GM23338 (cell line): ENCODE results near the gene PNPLA2. TPM values are rescaled to one million over a fixed set of nuclear protein-coding genes. Genes with fewer than 3 reads are reported as not detected.

ENCODE experiments used
- ATAC-seq: fragments of 200-7000 bp; cut with Tn5 transposase; 3 replicates; pipeline ENCODE4 v1.9.1; 2020
- DNase-seq: peaks from one replicate; pipeline ENCODE4 v3.0.0-alpha.2; 2015; ENCODE audit warnings: low spot score
- H2AFZ ChIP-seq: fragments of 200-600 bp; sonication (generic); 2 replicates; pipeline ENCODE4 v1.8.0; 2016; ENCODE audit warnings: antibody characterized with exemption, mild to moderate bottlenecking, moderate library complexity
- H3F3A ChIP-seq: fragments of 200-600 bp; sonication (generic); replicated peaks from 2 replicates; pipeline ENCODE4 v1.8.0; 2017; ENCODE audit warnings: antibody characterized with exemption, mixed run types, low read depth
- H3K27ac ChIP-seq: fragments of 200-600 bp; sonication (generic); 2 replicates; pipeline ENCODE4 v1.6.1; 2016; ENCODE audit warnings: low read depth
- H3K27me3 ChIP-seq: fragments of 200-600 bp; sonication (generic); 2 replicates; pipeline ENCODE4 v1.8.0; 2016; ENCODE audit warnings: mild to moderate bottlenecking, mixed run types, moderate library complexity; ENCODE audit not compliant: insufficient read depth
- H3K36me3 ChIP-seq: fragments of 200-600 bp; sonication (generic); 2 replicates; pipeline ENCODE4 v1.8.0; 2016; ENCODE audit warnings: mild to moderate bottlenecking; ENCODE audit not compliant: insufficient read depth
- H3K4me1 ChIP-seq: fragments of 200-600 bp; sonication (generic); 2 replicates; pipeline ENCODE4 v1.8.0; 2016; ENCODE audit warnings: mild to moderate bottlenecking, moderate library complexity; ENCODE audit not compliant: insufficient read depth
- H3K4me2 ChIP-seq: fragments of 200-600 bp; sonication (generic); 2 replicates; pipeline ENCODE4 v1.7.1; 2017; ENCODE audit warnings: mixed run types
- H3K4me3 ChIP-seq: fragments of 200-600 bp; sonication (generic); 2 replicates; pipeline ENCODE4 v1.6.1; 2016; ENCODE audit warnings: mixed run types
- H3K79me2 ChIP-seq: fragments of 200-600 bp; sonication (generic); replicated peaks from 2 replicates; pipeline ENCODE4 v1.8.0; 2017; ENCODE audit warnings: mild to moderate bottlenecking; ENCODE audit not compliant: insufficient read depth
- H3K9me2 ChIP-seq: fragments of 200-600 bp; sonication (generic); 2 replicates; pipeline ENCODE4 v1.8.0; 2017; ENCODE audit not compliant: insufficient read depth
- H4K20me1 ChIP-seq: fragments of 200-600 bp; sonication (generic); replicated peaks from 2 replicates; pipeline ENCODE4 v1.8.0; 2017; ENCODE audit warnings: mild to moderate bottlenecking; ENCODE audit not compliant: insufficient read depth
- H3K27ac Mint-ChIP-seq: 2 replicates; pipeline ENCODE4 v1.8.0; 2020; ENCODE audit warnings: inconsistent platforms, mild to moderate bottlenecking, moderate library complexity, mixed read lengths
- H3K27me3 Mint-ChIP-seq: 3 replicates; pipeline ENCODE4 v1.8.0; 2022; ENCODE audit warnings: low read depth, mild to moderate bottlenecking, moderate library complexity, mixed read lengths, inconsistent platforms; ENCODE audit not compliant: insufficient read depth, poor library complexity
- H3K36me3 Mint-ChIP-seq: 3 replicates; pipeline ENCODE4 v1.8.0; 2021; ENCODE audit warnings: low read depth, mild to moderate bottlenecking, inconsistent platforms, moderate library complexity, mixed read lengths
- H3K4me1 Mint-ChIP-seq: 3 replicates; pipeline ENCODE4 v1.8.0; 2020; ENCODE audit warnings: mild to moderate bottlenecking, inconsistent platforms, mixed read lengths
- H3K4me3 Mint-ChIP-seq: 3 replicates; pipeline ENCODE4 v1.8.0; 2021; ENCODE audit warnings: moderate library complexity, mild to moderate bottlenecking, inconsistent platforms, mixed read lengths
- H3K9me3 Mint-ChIP-seq: 3 replicates; pipeline ENCODE4 v1.8.0; 2020; ENCODE audit warnings: moderate library complexity, mild to moderate bottlenecking, inconsistent platforms, mixed read lengths
- CREB1 ChIP-seq: fragments of 250-450 bp; sonication (Bioruptor Pico); IDR thresholded peaks from 2 replicates; pipeline ENCODE4 v1.5.0; 2020; ENCODE audit warnings: low read depth, mild to moderate bottlenecking, moderate library complexity
- EZH2 ChIP-seq: fragments of 200-600 bp; sonication (generic); IDR thresholded peaks from one replicate; pipeline ENCODE4 v1.8.0; 2017; ENCODE audit warnings: antibody characterized with exemption, mild to moderate bottlenecking, low read depth; ENCODE audit not compliant: unreplicated experiment
- EZH2phosphoT487 ChIP-seq: fragments of 200-600 bp; sonication (generic); IDR thresholded peaks from one replicate; pipeline ENCODE4 v1.8.1; 2018; ENCODE audit warnings: antibody characterized with exemption; ENCODE audit not compliant: unreplicated experiment
- JUNB ChIP-seq: IDR thresholded peaks from one replicate; pipeline ENCODE4 v1.6.1; 2016; ENCODE audit warnings: antibody characterized with exemption; ENCODE audit not compliant: unreplicated experiment
- NANOG ChIP-seq: IDR thresholded peaks from 2 replicates; pipeline ENCODE4 v1.6.1; 2016; ENCODE audit warnings: antibody characterized with exemption, borderline replicate concordance
- REST ChIP-seq: IDR thresholded peaks from one replicate; pipeline ENCODE4 v1.6.1; 2018; ENCODE audit warnings: antibody characterized with exemption; ENCODE audit not compliant: unreplicated experiment
- STAT1 ChIP-seq: IDR thresholded peaks from one replicate; pipeline ENCODE4 v1.6.1; 2016; ENCODE audit warnings: antibody characterized with exemption; ENCODE audit not compliant: unreplicated experiment
- ZNF331 ChIP-seq: fragments of 250-450 bp; sonication (Bioruptor Pico); IDR thresholded peaks from 2 replicates; pipeline ENCODE4 v1.5.0; 2020; ENCODE audit warnings: low read depth, mild to moderate bottlenecking, moderate library complexity
- ZNF462 ChIP-seq: fragments of 250-450 bp; sonication (Bioruptor Pico); IDR thresholded peaks from 2 replicates; pipeline ENCODE4 v1.5.0; 2020; ENCODE audit warnings: mild to moderate bottlenecking, moderate library complexity
- polyA plus RNA-seq: library from polyadenylated mRNA; unstranded; fragments of >200 nt; fragmentation: Nextera tagmentation; extraction: Ambion mirVana; gene quantifications from 2 replicates; pipeline ENCODE4 v1.2.1, GENCODE V29; 2016
- total RNA-seq: library from RNA; depleted of rRNA; stranded (reverse); fragments of >200 nt; shearing (Covaris generic); gene quantifications from 2 replicates; pipeline ENCODE4 v1.2.3, GENCODE V29; 2014
- TF ChIP-seq, protein P1 (sequence below), 2 experiments: fragments of 200-600 bp in 1 of 2; sonication (generic) in 1 of 2; conservative IDR thresholded peaks; 2 replicates each; pipeline versions ENCODE4 v1.5.1 to v1.6.1; 2016 to 2017; ENCODE audit warnings: antibody characterized with exemption in 2 of 2, low read depth in 2 of 2, mild to moderate bottlenecking in 2 of 2, moderate library complexity in 1 of 2

The PNPLA2 gene
- total and polyA plus RNA-seq, 2 experiments from 2014 or later = 31.1 to 45.6 TPM

DNA sequence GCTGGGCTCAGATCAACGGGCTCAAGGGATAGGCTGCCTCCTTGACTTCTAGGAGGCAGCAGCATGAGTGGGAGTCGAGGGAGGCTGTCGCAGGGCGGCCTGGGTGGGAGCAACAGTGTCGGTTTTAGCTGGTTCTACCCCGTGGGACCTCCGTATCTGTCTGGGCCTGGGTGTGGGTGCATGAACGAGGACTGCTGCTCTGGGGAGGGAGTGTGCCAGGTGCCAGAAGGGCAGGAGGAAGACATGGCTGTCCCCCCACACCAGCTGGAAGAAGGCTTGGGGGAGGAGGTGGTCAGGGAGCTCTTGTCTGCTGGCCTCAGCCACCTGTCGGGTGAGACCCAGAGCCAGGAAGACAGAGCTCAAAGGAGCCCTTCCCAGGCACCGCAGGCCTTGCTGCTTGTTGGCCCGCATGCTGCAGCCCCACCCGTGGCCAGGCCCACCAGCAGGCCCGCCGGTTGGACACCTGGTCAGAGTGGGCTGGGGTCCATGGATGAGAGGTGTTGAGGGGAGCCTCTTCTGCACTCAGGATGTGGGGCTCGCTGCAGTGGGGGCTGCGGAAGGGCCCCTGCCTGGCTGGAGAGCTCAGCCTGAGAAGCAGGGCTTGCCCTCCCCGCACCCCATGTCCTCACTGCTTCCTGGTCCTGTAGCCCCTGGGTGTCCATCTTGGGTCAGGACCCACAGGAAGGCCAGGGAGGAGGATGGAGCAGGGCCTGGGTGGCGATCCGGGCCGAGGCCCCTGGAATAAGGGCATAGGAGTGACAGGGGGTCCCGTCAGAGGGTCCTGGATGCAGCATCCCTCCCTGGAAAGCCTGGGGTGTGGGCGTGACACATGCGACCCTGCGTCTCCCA lies 32.3 kb upstream of the PNPLA2 start (continued):
- TF ChIP-seq ZNF462 (no peak), EZH2 (no peak), JUNB (no peak)

- no peaks in the 10 kb centered on the region for H3K79me2 ChIP-seq
- no peaks in the 10 kb centered on the region for H3K9me3 Mint-ChIP-seq
- H3K4me2 ChIP-seq = no peak overlapping the region
- H3F3A ChIP-seq = peaks cover 20% of the 10 kb centered on the region
- no peaks in the 10 kb centered on the region for H3K27me3 ChIP-seq
- peaks cover 28% of the 10 kb centered on the region for H3K4me1 ChIP-seq
- peaks cover 36% of the 10 kb centered on the region for H3K4me1 Mint-ChIP-seq
- no peak overlapping the region for H3K27ac ChIP-seq
- no peaks in the 10 kb centered on the region for H3K9me2 ChIP-seq
- no peak overlapping the region for H3K4me3 Mint-ChIP-seq
- peaks cover 7% of the 10 kb centered on the region for H4K20me1 ChIP-seq
- no peak for ATAC-seq
- no peak overlapping the region for H3K4me3 ChIP-seq
- H3K27ac Mint-ChIP-seq = no peak overlapping the region
- no peaks in the 10 kb centered on the region for H3K36me3 ChIP-seq
- peaks cover 13% of the 10 kb centered on the region; the same call in 2 of the 3 replicates for H3K36me3 Mint-ChIP-seq
- DNase-seq = no peak
- H2AFZ ChIP-seq = no peak overlapping the region
- TF ChIP-seq STAT1 = no peak
- TF ChIP-seq, protein P1, sequence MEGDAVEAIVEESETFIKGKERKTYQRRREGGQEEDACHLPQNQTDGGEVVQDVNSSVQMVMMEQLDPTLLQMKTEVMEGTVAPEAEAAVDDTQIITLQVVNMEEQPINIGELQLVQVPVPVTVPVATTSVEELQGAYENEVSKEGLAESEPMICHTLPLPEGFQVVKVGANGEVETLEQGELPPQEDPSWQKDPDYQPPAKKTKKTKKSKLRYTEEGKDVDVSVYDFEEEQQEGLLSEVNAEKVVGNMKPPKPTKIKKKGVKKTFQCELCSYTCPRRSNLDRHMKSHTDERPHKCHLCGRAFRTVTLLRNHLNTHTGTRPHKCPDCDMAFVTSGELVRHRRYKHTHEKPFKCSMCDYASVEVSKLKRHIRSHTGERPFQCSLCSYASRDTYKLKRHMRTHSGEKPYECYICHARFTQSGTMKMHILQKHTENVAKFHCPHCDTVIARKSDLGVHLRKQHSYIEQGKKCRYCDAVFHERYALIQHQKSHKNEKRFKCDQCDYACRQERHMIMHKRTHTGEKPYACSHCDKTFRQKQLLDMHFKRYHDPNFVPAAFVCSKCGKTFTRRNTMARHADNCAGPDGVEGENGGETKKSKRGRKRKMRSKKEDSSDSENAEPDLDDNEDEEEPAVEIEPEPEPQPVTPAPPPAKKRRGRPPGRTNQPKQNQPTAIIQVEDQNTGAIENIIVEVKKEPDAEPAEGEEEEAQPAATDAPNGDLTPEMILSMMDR (conservative IDR thresholded peaks at IDR 0.05; ENCODE audit: low read depth in 2 of 2) = no peak
- no peak for TF ChIP-seq CREB1 (CRISPR knock-in tag)
- TF ChIP-seq JUNB = no peak
- no peak for TF ChIP-seq REST
- TF ChIP-seq NANOG = no peak
- TF ChIP-seq EZH2phosphoT487 = no peak
- TF ChIP-seq ZNF331 (CRISPR knock-in tag) = no peak
- H3K27me3 Mint-ChIP-seq = peaks cover 20% of the 10 kb centered on the region
These were observed 31.5 kb upstream of the PNPLA2 start for GRCh38 chr11:787084-787675.
